Breast epithelium (tissue), 4 donors: ENCODE measurements around the gene NFIB. TPM values are rescaled to one million over a fixed set of nuclear protein-coding genes. Genes with fewer than 3 reads are reported as not detected.

ENCODE experiments used
- DNase-seq, 2 donors: peaks; one replicate each; pipeline ENCODE4 v3.0.0-alpha.2; 2019; ENCODE audit warnings: low spot score in 2 of 2
- H3K27ac ChIP-seq, 2 donors: fragments of 200-600 bp; sonication (generic) in 1 of 2; one replicate each; pipeline ENCODE4 v1.5.1; 2016 to 2019; ENCODE audit warnings: mild to moderate bottlenecking in 1 of 2
- H3K27me3 ChIP-seq, 2 donors: fragments of 200-600 bp; sonication (generic) in 1 of 2; one replicate each; pipeline versions ENCODE4 v1.5.1 to v1.6.0; 2017 to 2019; ENCODE audit warnings: control low read depth in 1 of 2, mild to moderate bottlenecking in 1 of 2
- H3K36me3 ChIP-seq: fragments of 200-600 bp; one replicate; pipeline ENCODE4 v1.5.1; 2019
- H3K4me1 ChIP-seq, 2 donors: fragments of 200-600 bp; sonication (generic); one replicate each; pipeline ENCODE4 v1.5.1; 2016 to 2019; ENCODE audit warnings: control low read depth in 1 of 2
- H3K4me3 ChIP-seq, 3 donors: fragments of 200-600 bp; sonication (generic); 1 replicate in 2 of 3; 2 replicates in 1 of 3; pipeline ENCODE4 v1.5.1; 2016 to 2019; ENCODE audit warnings: mild to moderate bottlenecking in 3 of 3, moderate library complexity in 2 of 3
- H3K9me3 ChIP-seq, 2 donors: fragments of 200-600 bp; sonication (generic) in 1 of 2; one replicate each; pipeline ENCODE4 v1.5.1; 2016 to 2019; ENCODE audit warnings: control low read depth in 1 of 2
- POLR2A ChIP-seq: fragments of 450-650 bp; IDR thresholded peaks from one replicate; pipeline ENCODE4 v1.6.1; 2016; ENCODE audit warnings: antibody characterized with exemption, mild to moderate bottlenecking, moderate library complexity
- POLR2AphosphoS5 ChIP-seq, 3 donors: sonication (generic); formaldehyde crosslinking; IDR thresholded peaks; one replicate each; pipeline ENCODE4 v1.6.1; 2017; ENCODE audit warnings: antibody characterized with exemption in 3 of 3
- intact Hi-C: fragments of 100-400 bp; cut with DNase I; formaldehyde crosslinking; loops from one replicate; pipeline ENCODE4 v1.15.1; 2023; ENCODE audit warnings: low total_unique reads
- total RNA-seq, 3 donors: library from RNA; depleted of rRNA; stranded (reverse); fragments of >200 nt; gene quantifications; one replicate each; pipeline ENCODE4 v1.1.0, GENCODE V29; 2016
- TF ChIP-seq, protein P1 (sequence below), 3 donors: fragments of 450-650 bp; IDR thresholded peaks; one replicate each; pipeline ENCODE4 v1.5.1; 2016 to 2017; ENCODE audit warnings: antibody characterized with exemption in 3 of 3, mild to moderate bottlenecking in 3 of 3, moderate library complexity in 3 of 3

Gene NFIB
- total RNA-seq, 3 donors from 2014 or later, result 95.2 to 237 (median 105) TPM

DNA sequence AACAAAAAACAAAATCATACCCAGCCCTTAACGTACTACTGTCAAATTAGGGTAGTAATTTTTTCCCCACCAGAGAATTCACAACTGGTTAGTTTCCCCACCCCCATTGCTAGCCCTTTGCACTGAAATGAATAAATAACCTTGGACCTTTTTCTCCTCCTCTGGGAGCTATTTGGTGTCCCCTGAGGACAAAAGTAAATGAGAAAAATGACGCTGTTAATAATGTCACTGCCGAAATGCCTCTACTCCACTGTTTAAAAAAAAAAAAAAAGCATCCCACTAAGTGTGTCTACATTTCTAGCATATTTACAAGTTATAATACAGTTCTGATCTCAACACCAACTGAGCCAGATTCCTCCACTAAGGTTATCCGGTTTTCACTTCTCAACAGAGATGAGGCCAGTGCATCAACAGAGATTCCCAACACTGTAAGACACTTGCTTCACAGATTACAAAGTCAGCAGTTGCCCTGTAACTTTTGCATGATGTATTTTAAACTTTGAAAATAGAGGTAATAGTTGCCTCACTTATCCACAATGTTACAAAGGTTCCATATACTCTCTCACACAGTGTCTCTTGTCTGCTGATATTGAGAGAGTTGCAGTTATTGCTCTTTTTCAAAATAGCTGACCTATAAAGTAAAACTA, 5.1 kb upstream of the NFIB start:
- H3K4me3 ChIP-seq, result peak overlapping the region in 2 of 3 donors; percentile 13 to 38
- H3K27me3 ChIP-seq, result no peaks in the 10 kb centered on the region
- intact Hi-C loops, result no loop called here
- DNase-seq, result no peak
- H3K9me3 ChIP-seq, result no peaks in the 10 kb centered on the region
- no peaks in the 10 kb centered on the region for H3K4me1 ChIP-seq
- H3K36me3 ChIP-seq, result no peaks in the 10 kb centered on the region
- H3K27ac ChIP-seq, result peak overlapping the region; percentile 81 to 99
- no peak for TF ChIP-seq POLR2AphosphoS5 (IDR thresholded peaks at IDR 0.05)
- TF ChIP-seq POLR2A, result no peak
- TF ChIP-seq, protein P1, sequence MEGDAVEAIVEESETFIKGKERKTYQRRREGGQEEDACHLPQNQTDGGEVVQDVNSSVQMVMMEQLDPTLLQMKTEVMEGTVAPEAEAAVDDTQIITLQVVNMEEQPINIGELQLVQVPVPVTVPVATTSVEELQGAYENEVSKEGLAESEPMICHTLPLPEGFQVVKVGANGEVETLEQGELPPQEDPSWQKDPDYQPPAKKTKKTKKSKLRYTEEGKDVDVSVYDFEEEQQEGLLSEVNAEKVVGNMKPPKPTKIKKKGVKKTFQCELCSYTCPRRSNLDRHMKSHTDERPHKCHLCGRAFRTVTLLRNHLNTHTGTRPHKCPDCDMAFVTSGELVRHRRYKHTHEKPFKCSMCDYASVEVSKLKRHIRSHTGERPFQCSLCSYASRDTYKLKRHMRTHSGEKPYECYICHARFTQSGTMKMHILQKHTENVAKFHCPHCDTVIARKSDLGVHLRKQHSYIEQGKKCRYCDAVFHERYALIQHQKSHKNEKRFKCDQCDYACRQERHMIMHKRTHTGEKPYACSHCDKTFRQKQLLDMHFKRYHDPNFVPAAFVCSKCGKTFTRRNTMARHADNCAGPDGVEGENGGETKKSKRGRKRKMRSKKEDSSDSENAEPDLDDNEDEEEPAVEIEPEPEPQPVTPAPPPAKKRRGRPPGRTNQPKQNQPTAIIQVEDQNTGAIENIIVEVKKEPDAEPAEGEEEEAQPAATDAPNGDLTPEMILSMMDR (IDR thresholded peaks at IDR 0.05), result no peak

DNA sequence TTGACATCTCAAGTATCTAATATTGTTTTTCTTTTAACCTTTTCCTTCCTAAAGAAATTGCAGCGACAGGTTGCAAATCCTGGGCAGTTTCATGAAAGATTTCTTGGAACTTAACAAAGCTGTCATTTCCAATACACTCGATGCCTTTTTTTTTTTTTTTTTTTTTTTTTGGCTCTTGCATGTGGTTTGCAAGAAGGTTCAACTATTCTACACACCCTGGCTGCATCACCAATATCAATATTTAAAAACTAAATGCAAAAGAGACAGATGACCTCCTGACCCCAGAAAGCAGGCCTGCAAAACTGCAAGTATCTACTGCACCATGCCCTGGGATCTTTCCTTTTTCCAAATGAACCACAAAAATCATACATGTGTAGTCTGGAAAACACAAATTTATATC, 4.4 kb upstream of the NFIB start:
- intact Hi-C loops, result no loop called here
- Histone ChIP-seq H3K4me3 (peak overlapping the region in 2 of 3 donors; percentile 79 to 83), H3K36me3 (no peaks in the 10 kb centered on the region), H3K27ac (peak overlapping the region; percentile 99), H3K27me3 (no peaks in the 10 kb centered on the region), H3K4me1 (no peaks in the 10 kb centered on the region), H3K9me3 (no peaks in the 10 kb centered on the region)
- no peak for DNase-seq
- TF ChIP-seq, protein P1 (IDR thresholded peaks at IDR 0.05), result no peak
- TF ChIP-seq POLR2A (no peak), POLR2AphosphoS5 (IDR thresholded peaks at IDR 0.05) (no peak)

DNA sequence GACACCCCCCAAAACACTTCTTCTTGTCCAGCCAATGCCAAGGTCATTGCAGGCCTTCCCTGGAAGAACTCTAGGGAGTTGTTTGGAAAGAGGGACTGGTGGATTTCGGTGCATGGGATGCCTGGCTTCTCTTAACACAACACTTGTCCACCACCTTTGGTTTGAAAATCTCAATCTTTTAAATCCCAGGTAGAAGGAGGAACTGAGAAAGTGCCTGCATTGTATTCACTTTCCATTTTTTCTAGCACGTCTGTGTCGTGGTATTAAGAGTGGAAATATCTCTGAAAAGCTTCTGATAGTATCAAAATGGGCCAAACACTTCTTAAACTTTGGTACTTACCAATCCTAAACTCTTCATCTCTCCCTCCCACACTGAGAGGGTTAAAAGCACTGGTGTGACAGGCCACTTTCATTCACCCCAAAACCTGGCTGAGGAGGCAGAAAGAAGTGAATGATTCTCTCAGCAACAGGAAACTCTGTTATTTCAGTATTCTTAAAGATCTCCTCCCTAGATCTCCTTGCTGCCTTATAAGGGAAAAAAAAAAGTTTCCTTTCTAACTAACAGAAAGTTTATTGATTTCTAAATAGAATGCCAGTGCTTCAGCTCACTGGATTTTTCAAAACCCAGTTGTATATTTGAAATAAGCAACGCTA, 3.9 kb upstream of the NFIB start:
- peak overlapping the region; percentile 73 to 83 (median 79) for H3K4me3 ChIP-seq
- TF ChIP-seq POLR2AphosphoS5 (IDR thresholded peaks at IDR 0.05), result no peak
- TF ChIP-seq POLR2A, result no peak
- TF ChIP-seq, protein P1 (IDR thresholded peaks at IDR 0.05), result no peak
- H3K27me3 ChIP-seq, result no peaks in the 10 kb centered on the region
- H3K4me1 ChIP-seq, result no peaks in the 10 kb centered on the region
- DNase-seq, result no peak
- H3K27ac ChIP-seq, result peak overlapping the region; percentile 99
- no peaks in the 10 kb centered on the region for H3K9me3 ChIP-seq
- intact Hi-C loops, result no loop called here
- no peaks in the 10 kb centered on the region for H3K36me3 ChIP-seq

DNA sequence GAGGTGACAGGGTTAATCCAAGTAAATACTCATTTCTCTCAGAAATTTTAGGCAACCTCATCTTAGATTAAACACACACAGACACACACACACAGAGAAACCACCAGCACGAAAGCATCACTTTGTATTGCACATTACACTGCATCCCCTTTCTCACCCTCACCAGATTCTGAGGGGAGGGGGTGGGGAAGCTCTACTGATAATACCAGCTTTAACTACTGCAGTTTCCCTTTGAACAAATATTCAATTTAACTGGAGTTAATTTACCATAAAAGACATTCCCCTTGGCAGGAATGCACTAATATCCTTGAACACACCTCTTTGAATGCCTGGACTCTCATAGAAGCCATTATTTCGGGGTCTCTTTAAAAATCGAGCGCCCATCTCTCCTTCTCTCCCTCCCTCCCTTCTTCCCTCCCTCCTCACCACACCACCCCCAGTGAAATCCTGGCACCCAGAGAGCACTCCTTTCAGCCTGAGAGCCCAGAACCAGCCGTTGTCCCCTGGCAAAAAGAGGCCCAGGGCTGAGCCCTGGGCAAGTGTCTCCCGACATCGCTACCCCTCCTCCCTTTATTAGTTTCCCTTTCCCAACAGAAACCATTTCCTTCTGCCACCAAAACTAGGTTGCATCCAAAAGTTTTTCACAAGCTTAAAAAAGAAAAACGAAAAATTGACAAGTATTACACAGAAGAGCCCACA, 2.8 kb upstream of the NFIB start:
- TF ChIP-seq, protein P1 (IDR thresholded peaks at IDR 0.05), result no peak
- TF ChIP-seq POLR2A, result no peak
- TF ChIP-seq POLR2AphosphoS5 (IDR thresholded peaks at IDR 0.05), result no peak
- H3K4me1 ChIP-seq, result no peaks in the 10 kb centered on the region
- H3K4me3 ChIP-seq, result peak overlapping the region; percentile 73 to 83 (median 79)
- H3K36me3 ChIP-seq, result no peaks in the 10 kb centered on the region
- peak overlapping the region; percentile 99 for H3K27ac ChIP-seq
- H3K27me3 ChIP-seq, result no peaks in the 10 kb centered on the region
- intact Hi-C loops, result no loop called here
- H3K9me3 ChIP-seq, result no peaks in the 10 kb centered on the region
- no peak for DNase-seq
